Cerebellar nuclear complex (tissue), 1 donor: Measurements from ENCODE around the gene ZDHHC7.
"Not testable (repeated sequence)": the region's sequence is repeated elsewhere in the genome, so short reads cannot be mapped to it uniquely, and the experiment has no call there.

Source experiments
- DNase-seq, 2 experiments: peaks; one replicate each; lab custom pipeline; 2025; lab: John Stamatoyannopoulos, UW

ZDHHC7 gene

GRCh38 chr16:84938616-84939015 lies 72.7 kb downstream of the ZDHHC7 start:
- DNase-seq: not testable (repeated sequence)

GRCh38 chr16:84937196-84938005 lies 73.9 kb downstream of the ZDHHC7 start:
- DNase-seq: no peak

- DNase-seq: no peak
Measured at GRCh38 chr16:84933774-84934631, 77.3 kb downstream of the ZDHHC7 start.

- no peak for DNase-seq
Measured at GRCh38 chr16:84932681-84933080, 78.7 kb downstream of the ZDHHC7 start.

- no peak for DNase-seq
Measured at GRCh38 chr16:84931506-84931905, 79.8 kb downstream of the ZDHHC7 start.

- DNase-seq: no peak
Measured at GRCh38 chr16:84931107-84931494, 80.2 kb downstream of the ZDHHC7 start.

GRCh38 chr16:84930298-84931106 lies 80.8 kb downstream of the ZDHHC7 start:
- DNase-seq: no peak

GRCh38 chr16:84929421-84930297 lies 81.7 kb downstream of the ZDHHC7 start:
- no peak for DNase-seq

GRCh38 chr16:84928679-84929420 lies 82.5 kb downstream of the ZDHHC7 start:
- no peak for DNase-seq

- DNase-seq: no peak
Measured at GRCh38 chr16:84927621-84928591, 83.4 kb downstream of the ZDHHC7 start.

GRCh38 chr16:84926462-84926861 lies 84.9 kb downstream of the ZDHHC7 start:
- DNase-seq: no peak

GRCh38 chr16:84925773-84926372 lies 85.5 kb downstream of the ZDHHC7 start:
- DNase-seq: no peak

GRCh38 chr16:84925092-84925772 lies 86.1 kb downstream of the ZDHHC7 start:
- no peak for DNase-seq

GRCh38 chr16:84924331-84925091 lies 86.8 kb downstream of the ZDHHC7 start:
- DNase-seq: no peak
